ENCODE results near the gene CUZD1. TPM values are rescaled to one million over a fixed set of nuclear protein-coding genes. Genes with fewer than 3 reads are reported as not detected.

CUZD1 gene
- total RNA-seq, 4 donors from 2014 or later: 0.45 to 0.81 TPM; not detected in 2

- intact Hi-C loops (cut with DNase I): no loop called here
- no peak for TF ChIP-seq CTCF (IDR thresholded peaks at IDR 0.05)
- no peak for TF ChIP-seq POLR2A (IDR thresholded peaks at IDR 0.05)
- DNase-seq: no peak
- Histone ChIP-seq H3K4me3 (replicated peaks in 1 of 3) (no peak overlapping the region), H3K27ac (no peak overlapping the region), H3K36me3 (no peaks in the 10 kb centered on the region), H3K4me1 (no peaks in the 10 kb centered on the region), H3K9me3 (no peaks in the 10 kb centered on the region), H3K27me3 (no peaks in the 10 kb centered on the region)
- WGBS, 2 donors: 76 to 79% methylated on average over 3 of the region's 3 CpGs
Measured at GRCh38 chr10:122821808-122822207, 23.8 kb downstream of the CUZD1 start.

- intact Hi-C loops (cut with DNase I): no loop called here
- WGBS, 2 donors: 70 to 84% methylated on average over 5 of the region's 5 CpGs
- no peaks in the 10 kb centered on the region for H3K4me1 ChIP-seq
- no peak overlapping the region for H3K27ac ChIP-seq
- H3K27me3 ChIP-seq: no peaks in the 10 kb centered on the region
- DNase-seq: no peak
- H3K36me3 ChIP-seq: no peaks in the 10 kb centered on the region
- no peak for TF ChIP-seq POLR2A (IDR thresholded peaks at IDR 0.05)
- no peak for TF ChIP-seq CTCF (IDR thresholded peaks at IDR 0.05)
- no peak overlapping the region for H3K4me3 ChIP-seq (replicated peaks in 1 of 3)
- no peaks in the 10 kb centered on the region for H3K9me3 ChIP-seq
Measured at GRCh38 chr10:122815458-122815857, 30.2 kb downstream of the CUZD1 start.

- no peaks in the 10 kb centered on the region for H3K36me3 ChIP-seq
- H3K9me3 ChIP-seq: no peaks in the 10 kb centered on the region
- WGBS, 2 donors: 24 to 28% methylated on average over 2 of the region's 2 CpGs
- no peak overlapping the region for H3K27ac ChIP-seq
- intact Hi-C loops (cut with DNase I): no loop called here
- TF ChIP-seq POLR2A (IDR thresholded peaks at IDR 0.05): no peak
- no peak for DNase-seq
- H3K27me3 ChIP-seq: no peaks in the 10 kb centered on the region
- no peaks in the 10 kb centered on the region for H3K4me1 ChIP-seq
- no peak overlapping the region for H3K4me3 ChIP-seq (replicated peaks in 1 of 3)
Measured at GRCh38 chr10:122814493-122814892, 31.2 kb downstream of the CUZD1 start.

GRCh38 chr10:122812751-122813150 lies 32.9 kb downstream of the CUZD1 start:
- no peaks in the 10 kb centered on the region for H3K27me3 ChIP-seq
- no peak overlapping the region for H3K27ac ChIP-seq
- DNase-seq: no peak
- intact Hi-C loops (cut with DNase I): no loop called here
- no peaks in the 10 kb centered on the region for H3K4me1 ChIP-seq
- 75 to 76% methylated on average over 4 of the region's 4 CpGs for WGBS, 2 donors
- TF ChIP-seq CTCF (IDR thresholded peaks at IDR 0.05) (no peak), POLR2A (IDR thresholded peaks at IDR 0.05) (no peak)
- H3K4me3 ChIP-seq (replicated peaks in 1 of 3): no peak overlapping the region
- H3K36me3 ChIP-seq: no peaks in the 10 kb centered on the region
- no peaks in the 10 kb centered on the region for H3K9me3 ChIP-seq

GRCh38 chr10:122802282-122802681 lies 43.4 kb downstream of the CUZD1 start:
- no peak for TF ChIP-seq CTCF (IDR thresholded peaks at IDR 0.05)
- TF ChIP-seq POLR2A (IDR thresholded peaks at IDR 0.05): no peak
- Histone ChIP-seq H3K4me1 (no peaks in the 10 kb centered on the region), H3K27me3 (no peaks in the 10 kb centered on the region), H3K4me3 (replicated peaks in 1 of 3) (no peak overlapping the region), H3K9me3 (no peaks in the 10 kb centered on the region), H3K36me3 (no peaks in the 10 kb centered on the region), H3K27ac (no peak overlapping the region)
- DNase-seq: no peak
- 88 to 90% methylated on average over 2 to 7 of the region's 7 CpGs for WGBS, 2 donors
- intact Hi-C loops (cut with DNase I): no loop called here

GRCh38 chr10:122798704-122799231 lies 46.9 kb downstream of the CUZD1 start:
- Histone ChIP-seq H3K4me1 (no peaks in the 10 kb centered on the region), H3K27ac (no peak overlapping the region), H3K36me3 (no peaks in the 10 kb centered on the region), H3K27me3 (no peaks in the 10 kb centered on the region), H3K4me3 (replicated peaks in 1 of 3) (no peak overlapping the region), H3K9me3 (no peaks in the 10 kb centered on the region)
- WGBS, 2 donors: 83 to 85% methylated on average over 9 to 12 of the region's 12 CpGs
- TF ChIP-seq CTCF (IDR thresholded peaks at IDR 0.05) (no peak), POLR2A (IDR thresholded peaks at IDR 0.05) (no peak)
- DNase-seq: no peak
- intact Hi-C loops (cut with DNase I): no loop called here
